Renal cortex interstitium (tissue), 11 donors: ENCODE data around the gene AGAP2. TPM values are rescaled to one million over a fixed set of nuclear protein-coding genes. Genes with fewer than 3 reads are reported as not detected.
A peak's percentile ranks its signal among the peaks of the same experiment; 100 is the strongest.

ENCODE experiments used
- DNase-seq, 11 donors: peaks; one replicate each; pipeline ENCODE4 v3.0.0-alpha.2; 2013; ENCODE audit warnings: low read depth in 9 of 11, low spot score in 4 of 11; ENCODE audit errors: extremely low read depth in 1 of 11
- polyA plus RNA-seq, 3 donors: library from polyadenylated mRNA; unstranded; fragments of 120-200 nt; gene quantifications; one replicate each; pipeline ENCODE4 v1.2.1, GENCODE V29; 2013; ENCODE audit not compliant: insufficient read length in 3 of 3

Gene AGAP2
- polyA plus RNA-seq, 3 donors = 0.89 to 1.9 (median 1.1) TPM

GRCh38 chr12:57756406-57757341, 18.1 kb upstream of the AGAP2 start:
- DNase-seq = no peak

DNA sequence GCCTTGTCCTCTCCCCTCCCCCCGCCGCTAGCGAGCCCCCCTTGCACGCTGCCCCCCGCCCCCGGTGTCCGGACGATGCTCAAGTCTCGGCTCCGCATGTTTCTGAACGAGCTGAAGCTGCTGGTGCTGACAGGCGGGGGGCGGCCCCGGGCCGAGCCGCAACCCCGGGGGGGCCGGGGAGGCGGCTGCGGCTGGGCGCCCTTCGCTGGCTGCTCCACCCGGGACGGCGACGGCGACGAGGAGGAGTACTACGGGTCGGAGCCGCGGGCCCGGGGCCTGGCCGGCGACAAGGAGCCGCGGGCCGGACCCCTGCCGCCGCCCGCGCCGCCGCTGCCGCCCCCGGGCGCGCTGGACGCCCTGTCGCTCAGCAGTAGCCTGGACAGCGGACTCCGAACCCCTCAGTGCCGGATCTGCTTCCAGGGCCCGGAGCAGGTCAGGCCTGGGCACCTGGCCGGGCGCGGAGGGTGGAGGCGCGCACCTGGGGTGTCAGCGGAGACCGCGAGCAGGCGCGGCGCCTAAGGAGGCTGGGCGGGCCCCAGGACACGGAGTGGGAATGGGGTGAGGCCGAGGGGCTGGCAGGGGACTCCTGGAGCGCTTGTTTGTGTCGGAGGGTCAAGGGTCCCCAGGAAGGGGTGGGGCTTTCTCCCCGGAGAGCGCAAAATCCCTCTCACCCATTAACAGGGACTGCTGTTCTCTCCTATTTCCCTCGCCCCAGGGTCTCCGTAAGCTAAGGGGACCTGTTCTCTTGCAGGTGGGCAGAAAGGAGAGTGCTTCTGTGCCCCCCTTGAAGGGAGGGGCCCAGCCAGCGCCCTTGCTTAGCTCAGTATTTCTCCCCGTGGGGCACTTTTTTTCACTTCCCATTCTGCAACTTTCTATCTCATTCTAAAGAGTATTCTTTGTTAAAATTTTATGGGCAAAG, 17.2 kb upstream of the AGAP2 start:
- DNase-seq = no peak

DNA sequence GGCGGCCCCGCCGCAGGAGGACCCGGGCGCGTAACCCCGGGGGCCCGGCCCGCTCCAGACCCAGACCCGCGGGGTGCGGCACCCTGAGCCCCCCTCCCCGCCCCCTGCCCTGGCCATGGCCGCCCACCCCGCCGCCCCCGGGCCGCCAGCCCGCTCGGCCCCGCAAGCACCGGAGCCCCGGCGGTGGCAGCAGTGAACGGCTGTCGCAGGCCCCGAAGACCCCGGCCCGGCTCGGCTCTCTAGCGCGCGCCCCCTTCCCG, 16.6 kb upstream of the AGAP2 start:
- DNase-seq = no peak

- DNase-seq = peak in 1 of 11 donors; percentile 70
These were observed 16.1 kb upstream of the AGAP2 start, which contains the start of gene MARCHF9 for GRCh38 chr12:57754411-57755193. Gene MARCHF9, plus strand, starts transcription at chr12:57755103. Its CDS starts 426 bp downstream, at chr12:57755529.

- no peak for DNase-seq
These were observed 15.3 kb upstream of the AGAP2 start for GRCh38 chr12:57753756-57754337.

- DNase-seq = no peak
These were observed 14.1 kb upstream of the AGAP2 start for GRCh38 chr12:57752668-57753000.

DNA sequence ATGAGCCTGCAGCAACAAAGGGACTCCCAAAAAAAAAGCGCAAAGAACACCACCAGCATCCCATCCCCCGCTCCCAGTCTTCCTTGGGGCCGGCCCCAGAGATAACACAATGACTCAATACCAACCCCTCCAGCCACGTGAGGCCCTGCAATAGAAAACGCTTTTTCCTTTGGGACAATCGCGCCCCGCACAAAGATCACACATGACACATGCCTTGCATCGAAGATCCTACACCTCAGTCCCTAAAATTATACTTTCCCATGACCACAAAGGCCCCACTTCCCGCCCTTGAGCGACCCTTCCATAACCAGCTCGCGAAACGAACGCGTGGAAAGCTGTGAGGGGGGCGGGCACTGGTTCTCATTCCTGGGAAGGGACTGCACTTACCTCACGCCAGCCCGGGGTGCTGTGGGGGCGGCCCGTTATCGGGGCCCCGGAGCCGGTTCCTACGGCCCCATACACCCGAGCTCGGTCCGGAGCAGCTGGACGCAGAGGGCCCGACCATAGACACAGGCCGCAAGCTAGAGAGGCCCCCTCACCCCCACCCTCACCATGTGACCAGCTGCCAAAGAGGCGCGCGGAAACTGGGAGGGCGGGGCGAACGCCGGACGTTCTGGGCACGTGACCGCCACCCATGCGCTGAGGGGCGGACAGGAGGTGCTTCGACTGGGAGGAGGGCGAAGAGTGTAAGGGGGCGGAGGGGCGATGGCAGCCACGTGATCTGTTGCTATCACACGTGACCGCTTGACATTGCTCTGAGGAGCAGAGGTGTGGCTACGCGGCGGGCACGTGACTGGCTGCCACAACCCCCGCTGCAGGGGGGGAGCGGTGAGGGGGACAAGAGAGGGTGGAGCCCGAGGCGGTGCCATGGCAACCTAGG, 13.5 kb upstream of the AGAP2 start, which contains the start of gene CDK4:
Gene CDK4, minus strand, starts transcription at position 523 of the 880 bp plus-strand sequence. CDS start 593 bp downstream, outside the sequence.
- peak; percentile 93 to 99 (median 98) for DNase-seq

DNA sequence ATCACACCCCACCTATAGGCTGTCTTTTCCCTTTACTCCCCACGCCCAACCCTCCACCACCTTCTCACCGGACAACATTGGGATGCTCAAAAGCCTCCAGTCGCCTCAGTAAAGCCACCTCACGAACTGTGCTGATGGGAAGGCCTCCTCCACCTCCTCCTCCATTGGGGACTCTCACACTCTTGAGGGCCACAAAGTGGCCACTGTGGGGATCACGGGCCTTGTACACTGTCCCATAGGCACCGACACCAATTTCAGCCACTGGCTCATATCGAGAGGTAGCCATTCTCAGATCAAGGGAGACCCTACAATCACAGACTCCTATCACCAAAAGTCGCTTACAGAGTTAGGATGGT, 12.9 kb upstream of the AGAP2 start:
- no peak for DNase-seq

GRCh38 chr12:57750561-57751431, 12.3 kb upstream of the AGAP2 start:
- no peak for DNase-seq

DNA sequence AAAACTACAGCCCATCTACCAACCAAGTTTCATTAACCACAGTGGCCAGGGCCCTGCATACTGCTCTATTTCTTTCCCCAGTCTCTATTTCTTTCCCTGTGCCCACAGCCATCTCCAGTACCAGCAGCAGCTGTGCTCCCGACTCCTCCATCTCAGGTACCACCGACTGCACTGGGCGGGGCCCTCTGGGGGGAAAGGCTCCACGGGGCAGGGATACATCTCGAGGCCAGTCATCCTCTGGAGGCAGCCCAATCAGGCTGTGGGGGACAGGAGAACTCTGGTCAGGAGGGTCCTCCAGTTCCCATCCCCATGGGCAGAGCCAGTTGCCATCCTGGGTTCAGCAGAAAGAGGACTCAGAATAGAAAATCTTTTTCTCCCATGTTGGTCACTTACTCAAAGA, 10.5 kb upstream of the AGAP2 start:
- no peak for DNase-seq

GRCh38 chr12:57746025-57746424, 7.5 kb upstream of the AGAP2 start:
- DNase-seq = no peak

- DNase-seq = no peak
These were observed 6.9 kb upstream of the AGAP2 start for GRCh38 chr12:57745485-57745881.

- peak; percentile 96 to 99 (median 97) for DNase-seq
These were observed 6.4 kb upstream of the AGAP2 start, which contains the start of gene TSPAN31 for GRCh38 chr12:57744777-57745484. Gene TSPAN31, plus strand, starts transcription at chr12:57745039. Its CDS starts 116 bp downstream, at chr12:57745155.

GRCh38 chr12:57744194-57744776, 5.7 kb upstream of the AGAP2 start:
- DNase-seq = peak in 5 of 11 donors; percentile 70 to 80 (median 78)

DNA sequence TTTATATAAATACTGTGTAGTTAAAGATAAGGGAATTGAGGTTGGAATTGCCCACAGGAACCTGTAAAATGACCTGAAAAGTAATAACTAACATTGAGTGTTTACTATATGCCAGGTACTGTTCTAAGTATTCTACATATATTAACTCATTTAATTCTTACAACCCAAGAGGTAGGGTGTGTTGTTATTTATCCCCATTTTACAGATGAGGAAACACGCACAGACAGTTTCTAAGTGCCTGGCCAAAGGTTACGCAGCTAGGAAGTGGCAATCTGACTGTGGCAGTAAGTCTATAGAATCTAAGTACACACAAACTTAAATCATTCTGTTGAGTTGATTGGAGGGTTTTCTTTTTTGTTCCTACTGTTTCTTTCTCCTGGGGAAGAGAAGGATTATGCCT, 5.2 kb upstream of the AGAP2 start:
- no peak for DNase-seq
